Endothelial cell of umbilical vein (primary cell): ENCODE data around the gene EPSTI1.

Experiments used
- CTCF ChIP-seq, 2 donors: IDR thresholded peaks; 1 replicate in 1 of 2; 2 replicates in 1 of 2; pipeline ENCODE4 v1.5.1; 2011; ENCODE audit warnings: low read length in 2 of 2, mild to moderate bottlenecking in 2 of 2, moderate library complexity in 2 of 2, control low read depth in 1 of 2, inconsistent platforms in 1 of 2, low read depth in 1 of 2; ENCODE audit not compliant: insufficient read depth in 1 of 2; ENCODE audit errors: extremely low read depth in 1 of 2
- EZH2 ChIP-seq: IDR thresholded peaks from 2 replicates; pipeline ENCODE4 v1.6.1; 2012; ENCODE audit warnings: borderline replicate concordance, low read depth, mild to moderate bottlenecking, moderate library complexity, low read length, inconsistent platforms; ENCODE audit not compliant: severe bottlenecking
- FOS ChIP-seq: IDR thresholded peaks from 2 replicates; pipeline ENCODE4 v1.6.1; 2011; ENCODE audit warnings: mild to moderate bottlenecking, low read length, moderate library complexity, borderline replicate concordance; ENCODE audit not compliant: insufficient read depth
- GATA2 ChIP-seq: IDR thresholded peaks from 2 replicates; pipeline ENCODE4 v1.7.0; 2011; ENCODE audit warnings: low read depth, mild to moderate bottlenecking, moderate library complexity, mixed read lengths, low read length; ENCODE audit not compliant: insufficient read length, insufficient read depth
- JUN ChIP-seq: IDR thresholded peaks from 2 replicates; pipeline ENCODE4 v1.6.1; 2011; ENCODE audit warnings: borderline replicate concordance, low read depth; ENCODE audit not compliant: insufficient read length, insufficient read depth
- MAX ChIP-seq: IDR thresholded peaks from 2 replicates; pipeline ENCODE4 v1.6.1; 2011; ENCODE audit not compliant: insufficient read depth, insufficient read length
- MYC ChIP-seq: IDR thresholded peaks from one replicate; pipeline ENCODE4 v1.6.1; 2011; ENCODE audit warnings: mild to moderate bottlenecking, low read depth, low read length
- POLR2A ChIP-seq: IDR thresholded peaks from 2 replicates; pipeline ENCODE4 v1.6.1; 2012; ENCODE audit warnings: low read depth, mild to moderate bottlenecking, control low read depth, low read length
- POLR2AphosphoS5 ChIP-seq: IDR thresholded peaks from 2 replicates; pipeline ENCODE4 v1.6.1; 2012; ENCODE audit warnings: low read depth, mild to moderate bottlenecking, control low read depth, low read length, moderate library complexity; ENCODE audit not compliant: insufficient read depth

GRCh38 chr13:42997381-42997780, 5.3 kb upstream of the EPSTI1 start:
- TF ChIP-seq CTCF (IDR thresholded peaks at IDR 0.05; ENCODE audit: extremely low read depth in 1 of 2, insufficient read depth in 1 of 2, low read depth in 1 of 2, low read length in 2 of 2) (no peak), POLR2AphosphoS5 (no peak), MYC (no peak), POLR2A (no peak), EZH2 (no peak), FOS (no peak), MAX (no peak), GATA2 (no peak), JUN (no peak)
